GM12892 (cell line): Measurements from ENCODE around the gene F2RL3.

Source experiments
- POLR2A ChIP-seq: IDR thresholded peaks from 2 replicates; pipeline ENCODE4 v1.6.1; 2011; ENCODE audit warnings: low read depth, low read length, control low read depth
- POLR2AphosphoS5 ChIP-seq: IDR thresholded peaks from 2 replicates; pipeline ENCODE4 v1.6.1; 2011; ENCODE audit warnings: low read depth, low read length, control low read depth

GRCh38 chr19:16862826-16863415 lies 25.9 kb upstream of the F2RL3 start:
- TF ChIP-seq POLR2AphosphoS5 (no peak), POLR2A (no peak)
